ENCODE results near the gene DCTN2. TPM values are rescaled to one million over a fixed set of nuclear protein-coding genes. Genes with fewer than 3 reads are reported as not detected.
A peak's percentile ranks its signal among the peaks of the same experiment; 100 is the strongest.
"Not testable (repeated sequence)": the region's sequence is repeated elsewhere in the genome, so short reads cannot be mapped to it uniquely, and the experiment has no call there.

The DCTN2 gene
- 140 TPM for total RNA-seq

DNA sequence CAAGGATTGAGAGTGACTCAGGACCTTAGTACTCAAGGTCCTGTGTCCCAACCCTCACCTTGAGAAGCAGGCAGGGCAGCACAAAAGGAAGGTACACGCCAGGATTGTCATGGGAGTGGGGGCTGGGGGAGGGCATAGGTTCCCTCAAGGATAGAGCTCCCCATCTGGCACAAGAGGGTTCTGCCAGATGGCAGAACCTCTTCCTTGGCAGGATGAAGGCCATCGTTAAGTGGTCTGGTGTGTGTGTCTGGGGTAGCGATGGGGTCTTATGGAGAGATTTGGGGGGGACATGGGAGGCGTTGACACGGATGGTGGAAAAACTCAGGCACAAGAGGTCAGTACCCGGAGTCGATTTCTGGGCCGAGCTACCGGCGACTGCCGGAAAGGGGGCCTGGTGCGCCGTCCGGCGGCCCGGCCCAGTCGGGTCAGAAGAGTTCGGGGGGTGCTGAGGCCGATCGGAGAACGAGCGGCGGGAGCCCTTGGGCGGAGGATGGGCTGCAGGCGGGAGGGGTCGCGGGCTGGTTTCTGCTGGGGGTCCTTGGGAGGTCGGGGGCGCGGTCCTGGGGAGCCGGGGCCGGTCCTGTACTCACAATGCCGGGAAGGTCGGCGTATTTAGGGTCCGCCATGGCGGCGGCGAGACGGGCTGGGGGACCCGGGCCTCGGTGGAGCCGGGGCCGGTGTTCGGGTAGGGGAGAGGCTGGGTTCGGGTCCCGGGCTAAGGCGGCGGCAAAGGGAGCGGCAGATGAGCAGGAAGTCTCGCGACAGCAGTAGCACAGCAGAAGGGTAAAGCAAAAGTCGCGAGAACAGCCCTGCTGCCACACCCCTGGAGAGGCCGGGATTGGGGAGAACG lies at the start of gene DCTN2:
TSS of gene DCTN2 (minus strand) at position 755 of the 850 bp plus-strand sequence. CDS start at position 626, 129 bp downstream.
- DNase-seq = peak; percentile 99

DNA sequence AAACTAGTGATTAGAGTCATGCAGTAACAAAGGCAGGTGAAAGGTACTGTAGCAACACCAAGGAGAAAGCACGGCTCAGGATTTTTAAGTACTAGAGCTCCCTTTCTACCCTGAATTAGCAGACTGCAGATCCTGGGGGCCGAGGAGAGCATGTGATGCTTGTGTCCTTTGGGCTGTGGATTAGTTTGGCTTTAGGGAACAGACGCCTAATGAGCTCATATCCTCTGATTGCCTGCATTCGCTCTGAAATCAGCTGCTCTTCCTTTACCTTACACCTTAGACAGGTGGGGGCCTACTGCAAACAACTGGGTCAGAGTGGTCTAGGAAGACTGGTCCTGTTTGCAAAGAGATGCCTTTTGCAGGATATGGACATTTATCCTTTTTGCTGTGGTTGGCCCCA lies 46.2 kb upstream of the DCTN2 start:
- DNase-seq = no peak

DNA sequence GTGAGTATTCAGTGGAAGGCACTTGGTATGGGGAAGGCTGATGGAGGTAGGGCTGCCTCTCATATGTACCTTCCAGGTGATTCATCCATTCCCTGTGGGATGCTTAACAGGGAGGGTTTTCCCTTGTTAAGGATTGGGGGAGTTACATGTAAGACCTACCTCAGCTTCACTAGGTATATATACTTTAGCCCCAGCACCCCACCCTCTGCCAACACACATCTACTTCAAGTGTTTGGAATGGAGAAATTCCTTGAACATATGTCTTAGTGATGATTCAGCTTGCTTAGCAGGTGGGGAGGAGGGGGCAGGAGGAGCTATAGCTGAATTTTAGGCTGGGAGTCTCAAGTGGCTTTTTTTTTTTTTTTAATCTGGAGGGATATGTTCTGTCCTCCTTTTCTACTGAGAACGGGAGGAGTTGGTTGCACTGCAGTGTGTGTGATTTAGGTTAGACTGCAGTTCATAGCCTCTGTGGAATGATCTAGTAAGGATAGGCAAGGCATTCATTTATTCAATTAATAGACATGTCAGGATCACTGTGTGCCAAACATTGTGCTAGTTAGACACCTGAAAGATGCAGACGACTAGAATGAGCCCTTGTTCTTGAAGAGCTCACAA lies 45.7 kb upstream of the DCTN2 start:
- no peak for DNase-seq

DNA sequence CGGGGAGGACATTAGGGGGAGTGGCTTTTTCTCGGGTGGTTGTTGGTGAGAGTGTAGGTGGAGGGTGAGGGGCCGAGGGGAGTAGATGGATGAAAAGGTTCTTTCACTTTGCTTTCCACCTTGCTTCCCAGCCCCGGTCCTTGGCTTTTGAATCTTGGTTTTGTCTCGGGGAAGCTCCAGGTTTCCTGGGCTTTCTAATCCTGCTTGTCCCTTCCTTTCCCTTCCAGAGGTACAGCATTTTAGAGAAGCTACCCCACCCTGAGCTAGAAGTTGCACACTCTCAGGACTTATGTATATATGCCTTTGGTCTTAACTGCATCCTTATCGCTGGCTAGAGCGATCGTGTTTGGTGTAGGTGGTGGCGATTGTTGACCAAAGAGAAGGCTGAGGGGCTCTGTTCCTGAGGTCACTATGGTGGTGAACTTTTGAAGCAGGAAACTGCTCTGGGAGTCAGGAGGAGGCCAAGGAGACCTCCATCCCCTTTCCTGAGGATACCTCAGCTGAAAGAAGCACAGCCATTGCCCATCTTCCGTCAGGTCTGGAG lies 44.9 kb upstream of the DCTN2 start:
- no peak for DNase-seq

DNA sequence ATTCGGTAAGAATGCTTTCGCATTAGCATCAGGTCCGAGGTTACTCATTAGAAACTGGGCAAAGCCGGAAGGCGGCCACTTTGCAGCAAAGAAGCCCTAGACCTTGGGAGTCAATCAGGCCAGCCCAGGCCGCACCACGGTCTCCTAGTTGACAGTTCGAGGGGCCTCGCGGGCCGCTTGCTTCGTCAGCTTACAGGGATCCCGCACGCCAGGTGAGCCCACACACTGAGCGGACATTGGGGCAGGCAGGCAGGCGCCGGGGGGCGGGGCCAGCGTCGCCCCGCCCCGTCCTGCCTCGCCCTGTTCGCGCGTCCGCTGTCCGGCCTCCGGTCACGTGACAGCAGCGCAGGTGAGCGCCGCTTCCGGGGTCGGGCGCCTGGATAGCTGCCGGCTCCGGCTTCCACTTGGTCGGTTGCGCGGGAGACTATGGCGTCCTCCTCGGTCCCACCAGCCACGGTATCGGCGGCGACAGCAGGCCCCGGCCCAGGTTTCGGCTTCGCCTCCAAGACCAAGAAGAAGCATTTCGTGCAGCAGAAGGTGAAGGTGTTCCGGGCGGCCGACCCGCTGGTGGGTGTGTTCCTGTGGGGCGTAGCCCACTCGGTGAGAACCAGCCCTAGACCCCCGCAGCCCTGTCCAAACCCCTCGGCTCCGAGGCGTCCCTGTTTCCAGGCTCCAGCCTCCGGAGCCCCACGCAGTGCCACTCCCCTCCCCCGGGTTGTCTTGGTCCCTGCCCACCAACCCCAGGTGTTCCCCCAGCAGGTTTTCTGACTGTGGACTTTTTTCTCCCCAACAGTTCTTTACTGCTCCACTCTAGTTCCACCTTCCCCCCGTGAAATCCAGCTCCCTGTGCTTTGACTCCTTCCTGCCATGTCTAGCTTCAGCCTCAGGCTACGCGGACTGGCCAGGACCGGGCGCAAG lies 44.1 kb upstream of the DCTN2 start, which contains the start of gene PIP4K2C:
TSS of gene PIP4K2C (plus strand) at position 329 of the 918 bp plus-strand sequence. CDS start at position 427, 98 bp downstream.
- DNase-seq = peak; percentile 81

DNA sequence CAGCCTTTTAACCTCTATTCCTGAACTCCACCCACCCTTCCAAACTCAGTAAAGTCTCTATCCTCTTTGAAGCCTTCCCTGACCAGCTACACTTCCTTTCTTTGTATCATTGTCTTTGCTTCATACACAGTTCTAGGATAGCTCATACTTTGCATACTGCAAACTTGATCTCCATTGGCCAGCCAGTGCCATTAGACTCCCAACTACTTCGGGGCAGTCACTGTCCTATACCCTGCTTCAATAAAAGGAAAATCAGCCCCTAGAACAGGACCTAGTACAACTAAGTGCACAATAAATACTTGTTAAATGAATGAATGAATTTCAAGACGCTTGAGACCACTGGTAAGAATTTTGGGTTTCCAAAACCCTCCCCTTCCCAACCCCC lies 43.5 kb upstream of the DCTN2 start:
- DNase-seq = no peak

DNA sequence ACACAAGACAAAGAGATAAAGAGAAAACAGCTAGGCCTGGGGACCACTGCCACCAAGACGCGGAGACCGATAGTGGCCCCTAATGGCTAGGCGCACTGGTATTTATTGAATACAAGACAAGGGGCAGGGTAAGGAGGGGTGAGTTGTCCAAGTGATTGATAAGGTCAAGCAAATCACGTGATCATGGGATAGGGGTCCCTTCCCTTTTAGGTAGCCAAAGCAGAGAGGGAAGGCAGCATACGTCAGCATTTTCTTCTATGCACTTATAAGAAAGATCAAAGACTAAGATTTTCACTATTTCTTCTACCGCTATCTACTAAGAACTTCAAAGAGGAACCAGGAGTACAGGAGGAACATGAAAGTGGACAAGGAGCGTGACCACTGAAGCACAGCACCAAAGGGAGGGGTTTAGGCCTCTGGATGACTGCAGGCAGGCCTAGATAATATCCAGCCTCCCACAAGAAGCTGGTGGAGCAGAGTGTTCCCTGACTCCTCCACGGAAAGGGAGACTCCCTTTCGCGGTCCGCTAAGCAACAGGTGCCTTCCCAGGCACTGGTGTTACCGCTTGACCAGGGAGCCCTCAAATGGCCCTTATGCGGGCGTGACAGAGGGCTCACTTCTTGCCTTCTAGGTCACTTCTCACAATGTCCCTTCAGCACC lies 42.1 kb upstream of the DCTN2 start:
- DNase-seq = not testable (repeated sequence)

DNA sequence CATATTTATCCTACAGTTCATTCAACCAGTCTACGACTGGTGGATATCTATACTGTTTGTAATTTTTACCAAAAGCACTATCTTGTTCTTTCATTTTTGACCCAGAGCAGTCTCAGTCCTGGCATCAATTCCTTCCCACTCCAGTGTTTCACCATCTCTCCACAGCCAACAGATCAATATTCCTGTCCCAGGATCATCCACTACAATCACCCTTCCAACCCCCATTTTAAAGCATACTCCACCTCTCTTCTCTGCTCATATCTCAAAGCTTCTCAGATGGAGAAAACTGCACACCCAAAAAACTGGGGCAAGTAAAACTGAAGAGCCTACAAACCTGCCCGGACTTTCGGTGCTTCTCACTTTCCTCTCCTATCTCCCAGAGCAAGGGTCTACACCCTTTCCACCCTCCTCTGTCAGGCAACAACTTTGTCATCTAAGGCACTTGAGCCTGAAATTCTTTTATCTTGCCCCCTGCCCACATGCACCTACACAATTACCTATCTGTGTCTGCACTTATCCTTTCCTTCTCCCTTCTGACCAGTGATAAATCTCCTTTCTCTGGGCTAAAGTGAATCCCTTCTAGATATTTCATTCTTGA lies 39.9 kb upstream of the DCTN2 start:
- no peak for DNase-seq

DNA sequence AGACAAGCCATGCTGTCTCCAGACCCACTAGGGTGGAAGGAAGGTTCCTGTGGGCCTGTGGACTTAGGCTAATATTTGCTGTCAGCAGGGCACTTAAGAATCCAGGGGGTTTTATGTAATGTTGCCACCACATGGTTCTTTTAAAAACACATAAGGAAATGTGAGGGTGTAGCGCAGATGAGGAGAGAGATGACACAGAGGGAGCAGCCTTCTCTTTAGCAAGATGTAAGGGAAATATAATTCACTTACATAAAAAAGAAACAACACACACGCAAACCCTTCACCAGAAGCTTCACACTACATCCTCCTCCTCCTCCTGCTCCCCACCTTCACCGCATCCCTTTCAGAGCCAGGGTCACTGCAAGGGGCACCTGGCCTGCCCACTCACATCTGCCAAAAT lies 39.1 kb upstream of the DCTN2 start:
- DNase-seq = no peak

DNA sequence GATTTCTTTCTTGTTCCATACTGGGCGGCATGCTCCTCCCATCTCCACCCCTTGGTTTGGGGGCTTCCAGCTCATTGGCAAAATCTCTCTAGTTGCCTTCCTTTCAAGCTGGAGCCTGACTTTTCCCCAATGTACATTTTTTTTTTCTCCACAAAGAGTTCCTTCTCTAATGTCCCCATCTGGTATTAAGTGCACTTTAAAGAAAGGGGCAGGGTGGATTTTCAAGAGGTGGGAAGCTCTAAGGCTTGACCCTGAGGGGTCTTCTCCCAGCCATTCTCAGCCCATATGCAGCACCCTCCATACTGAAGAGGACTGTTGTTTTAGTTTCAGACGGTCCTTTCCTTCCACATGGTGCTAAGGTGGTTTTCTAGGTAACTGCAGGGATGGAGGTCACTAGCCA lies 38.2 kb upstream of the DCTN2 start:
- no peak for DNase-seq

DNA sequence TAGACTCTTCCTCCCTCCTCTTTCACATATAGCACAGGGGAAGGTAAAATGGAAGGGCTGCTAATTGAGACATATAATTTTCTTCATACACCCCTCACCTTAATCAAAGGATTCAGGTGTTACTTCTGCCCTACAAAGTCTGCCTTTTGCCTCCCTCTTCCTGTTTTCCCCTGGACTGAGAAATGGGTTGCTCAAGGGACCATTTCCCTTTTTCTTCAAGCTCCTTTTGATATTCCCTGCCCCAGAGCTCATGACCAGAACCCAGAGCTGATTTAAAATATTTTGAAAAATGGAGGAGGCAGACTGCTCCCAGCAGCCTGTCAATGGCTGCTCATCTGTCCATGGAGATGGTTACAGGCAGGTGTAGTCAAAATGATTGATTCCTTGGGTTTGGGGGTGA lies 37.7 kb upstream of the DCTN2 start:
- no peak for DNase-seq

DNA sequence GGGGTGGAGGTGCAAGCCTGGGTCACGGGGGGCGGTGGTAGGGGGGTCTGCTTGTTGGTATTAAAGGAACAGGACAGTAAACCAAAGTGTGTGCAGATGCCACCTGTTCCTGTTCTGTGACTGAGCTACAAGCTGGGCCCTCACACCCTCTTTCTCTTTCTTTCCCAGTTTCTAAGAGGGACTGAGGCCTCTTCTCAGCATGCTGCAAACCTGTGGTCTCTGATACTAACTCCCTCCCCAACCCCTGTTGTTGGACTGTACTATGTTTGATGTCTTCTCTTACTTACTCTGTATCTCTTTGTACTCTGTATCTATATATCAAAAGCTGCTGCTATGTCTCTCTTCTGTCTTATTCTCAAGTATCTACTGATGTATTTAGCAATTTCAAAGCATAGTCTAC lies 37.1 kb upstream of the DCTN2 start:
- no peak for DNase-seq

DNA sequence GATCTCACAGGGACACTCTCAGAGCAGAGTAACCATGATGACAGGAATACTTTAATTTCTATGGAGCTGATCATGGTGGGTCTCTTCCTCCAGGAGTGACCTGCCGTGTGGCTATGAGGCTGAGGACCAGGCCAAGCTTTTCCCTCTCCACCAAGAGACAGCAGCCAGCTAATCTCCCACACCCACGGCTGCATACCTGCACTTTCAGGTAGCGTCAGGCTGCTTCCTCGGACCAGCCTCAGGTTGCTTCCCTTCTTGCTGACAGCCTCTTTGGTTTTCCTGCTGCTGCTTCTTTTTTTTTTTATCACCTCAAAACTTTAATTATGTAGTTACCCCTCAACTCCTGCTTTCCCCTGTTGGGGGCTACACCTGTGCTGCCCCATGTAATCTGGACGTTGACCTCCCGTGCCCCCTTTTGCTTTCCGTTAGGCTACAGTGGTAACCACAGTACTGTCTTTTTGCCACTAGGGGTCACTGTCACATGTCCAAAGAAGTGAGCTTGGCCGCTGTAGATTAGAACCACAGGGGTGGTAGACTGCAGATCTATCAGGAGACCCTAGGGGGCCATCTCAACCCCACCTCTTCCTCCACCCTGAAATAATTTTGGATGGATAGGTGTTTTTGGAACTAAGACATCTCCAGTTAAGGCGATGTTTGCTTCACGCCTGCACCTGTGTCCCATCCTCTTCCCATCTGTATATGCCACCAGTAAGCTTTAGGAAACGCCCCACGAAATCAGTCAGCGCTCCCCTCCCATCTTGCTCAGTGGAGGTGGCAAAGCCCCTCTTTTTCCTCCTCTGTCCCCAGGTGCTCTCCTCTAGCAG lies 36.2 kb upstream of the DCTN2 start:
- peak; percentile 90 for DNase-seq

DNA sequence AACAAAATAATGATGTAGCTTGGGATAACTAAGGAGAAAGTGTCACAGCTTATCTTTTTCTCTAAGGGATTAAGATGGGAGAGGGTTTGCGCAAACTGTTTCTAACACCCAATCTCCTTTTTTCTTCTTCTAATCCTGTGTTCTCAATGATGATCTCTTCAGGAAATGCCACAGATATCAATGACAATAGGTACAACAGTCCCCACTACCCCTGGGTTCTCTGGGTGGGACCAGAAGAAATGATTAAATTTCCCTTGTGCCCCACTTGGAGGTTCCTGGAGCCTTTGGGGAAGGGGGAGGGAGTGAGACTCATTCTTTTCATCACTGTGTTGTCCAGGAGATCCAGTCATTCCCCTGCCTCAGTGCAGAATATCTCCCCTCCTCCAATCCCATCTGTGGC lies 35.4 kb upstream of the DCTN2 start:
- DNase-seq = no peak

DNA sequence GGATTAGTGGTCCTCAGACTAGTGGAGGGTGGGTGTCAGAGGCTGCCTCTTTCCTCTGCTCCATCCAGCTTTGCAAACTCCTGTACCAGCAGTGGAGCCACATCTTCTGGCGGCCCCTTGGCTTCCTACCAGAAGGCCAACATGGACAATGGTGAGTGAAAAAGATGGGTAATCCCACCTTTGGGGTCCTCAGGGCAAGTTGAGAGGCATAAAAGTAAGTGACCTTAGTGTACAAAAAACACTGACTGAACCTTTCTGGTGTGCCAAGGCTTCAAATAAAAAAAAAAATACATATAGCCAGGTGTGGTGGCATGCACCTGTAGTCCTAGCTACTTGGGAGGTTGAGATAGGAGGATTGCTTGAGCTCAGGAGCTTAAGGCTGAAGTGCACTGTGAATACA lies 34.8 kb upstream of the DCTN2 start:
- DNase-seq = no peak

DNA sequence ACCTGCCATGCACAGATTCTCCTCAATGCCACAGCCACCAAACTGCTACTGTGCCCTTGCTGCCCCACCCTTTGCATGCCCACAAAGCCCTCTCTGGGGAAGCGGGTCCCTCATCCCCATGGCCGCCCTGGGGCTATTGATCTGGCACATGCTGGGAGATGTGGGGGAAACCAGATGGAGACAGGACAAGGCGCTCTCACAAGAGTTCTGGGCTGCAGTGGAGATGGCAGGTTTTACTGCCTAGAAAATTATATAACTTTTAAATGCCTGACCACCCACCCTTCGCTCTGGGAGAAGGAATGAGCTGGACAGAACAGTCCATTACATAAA lies 33.4 kb upstream of the DCTN2 start:
- no peak for DNase-seq

DNA sequence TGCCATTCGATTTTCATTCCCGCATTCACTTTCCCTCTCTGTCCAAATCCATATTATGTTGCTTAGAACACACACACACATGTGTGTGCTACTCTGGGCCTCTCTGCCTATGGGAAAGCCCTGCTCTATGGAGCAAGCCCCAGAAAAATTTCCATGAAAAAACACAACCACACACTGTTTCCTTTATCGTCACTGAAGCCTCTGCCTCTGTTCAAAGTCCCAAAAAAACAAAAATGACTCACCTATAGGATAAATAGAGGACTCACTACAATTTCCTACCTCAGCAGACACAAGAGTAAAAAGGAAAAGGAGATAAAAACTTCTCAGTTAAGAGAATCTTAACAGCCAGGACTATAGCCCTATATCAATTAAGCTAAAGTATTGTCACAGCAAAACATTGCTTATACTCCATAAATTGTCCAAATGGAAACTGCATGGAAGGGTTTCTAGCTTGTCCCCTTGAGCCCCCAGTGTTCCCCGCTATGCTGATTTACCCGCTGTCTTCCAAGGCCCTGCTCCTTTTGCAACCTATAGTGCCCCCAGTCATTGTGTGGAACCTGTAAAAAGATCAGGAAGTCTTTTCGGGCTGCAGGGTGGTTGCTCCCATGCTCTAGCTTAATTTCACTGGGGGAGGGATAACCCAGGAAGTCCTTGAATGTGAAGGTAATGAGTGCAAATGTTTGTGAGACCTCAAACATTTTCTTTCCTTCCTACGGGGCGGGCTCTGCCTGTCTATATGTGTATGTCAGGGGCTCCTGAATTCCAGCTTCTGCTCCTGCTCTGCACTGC lies 32.9 kb upstream of the DCTN2 start:
- no peak for DNase-seq

DNA sequence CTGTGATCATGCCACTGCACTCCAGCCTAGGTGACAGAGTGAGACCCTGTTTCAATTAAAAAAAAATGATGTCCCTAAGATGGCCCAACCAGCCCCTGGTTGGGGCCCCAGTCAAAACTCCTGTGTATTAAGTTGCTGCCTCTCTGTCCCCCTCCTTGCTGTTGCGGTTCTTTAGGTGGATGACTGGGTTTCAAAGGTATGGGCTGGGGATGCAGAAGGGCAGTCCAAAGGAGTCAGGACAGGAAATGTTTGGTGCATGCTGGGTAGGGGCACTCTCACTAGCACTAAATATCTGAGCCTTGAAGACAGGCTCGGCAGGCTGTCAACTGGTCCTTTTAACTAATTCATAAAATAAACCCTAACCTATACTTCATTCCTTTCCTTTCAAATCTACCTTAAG lies 32.0 kb upstream of the DCTN2 start:
- DNase-seq = no peak

DNA sequence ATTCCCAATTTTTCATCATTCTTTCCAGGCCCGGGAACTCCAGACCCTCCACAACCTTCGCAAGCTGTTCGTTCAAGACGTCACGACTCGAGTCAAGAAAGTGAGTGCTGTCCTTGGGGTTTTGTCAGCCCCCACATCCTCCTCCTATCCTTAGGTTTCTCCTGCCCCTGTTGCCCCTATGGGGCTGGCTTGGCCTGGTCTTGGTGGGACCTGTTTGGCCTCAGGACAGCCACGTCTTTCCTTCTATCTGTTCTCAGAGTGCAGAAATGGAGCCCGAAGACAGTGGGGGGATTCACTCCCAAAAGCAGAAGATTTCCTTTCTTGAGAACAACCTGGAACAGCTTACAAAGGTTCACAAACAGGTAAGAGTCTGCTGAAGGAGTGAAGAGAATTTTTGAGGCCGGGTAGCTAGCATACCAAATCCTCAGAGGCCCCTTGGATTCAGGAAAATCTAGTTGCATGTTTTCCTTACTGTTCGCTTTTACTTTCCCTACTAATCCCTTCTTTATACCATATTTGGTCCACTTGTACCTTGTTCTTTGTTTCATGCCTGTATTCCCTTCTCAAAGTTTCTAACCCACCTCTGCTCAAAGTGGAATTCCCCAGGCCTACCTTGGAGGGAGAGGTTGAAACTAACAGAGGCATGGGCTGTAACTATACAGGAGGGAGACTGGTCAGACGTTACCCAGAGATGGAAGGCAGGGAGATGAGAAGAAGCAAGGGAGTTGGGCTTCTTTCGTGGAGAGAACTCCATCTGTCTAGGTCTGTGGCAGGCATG lies 31.2 kb upstream of the DCTN2 start:
- DNase-seq = no peak

Measured in tongue (tissue), 2 donors.